Measurements from ENCODE around the gene CHD3. TPM values are rescaled to one million over a fixed set of nuclear protein-coding genes. Genes with fewer than 3 reads are reported as not detected.

Gene CHD3
- total and polyA plus RNA-seq, 4 donors = 60.9 to 112 (median 76.5) TPM

- peaks cover 0 to 16% (median 4%) of the 10 kb centered on the region in 5 donors for H3K4me1 ChIP-seq (ENCODE audit: control insufficient read depth in 5 of 5, insufficient read depth in 5 of 5, low read length in 5 of 5)
- 20 to 21% methylated on average over 45 of the region's 45 CpGs for WGBS, 2 donors
- no peaks in the 10 kb centered on the region for H3K9me3 ChIP-seq (ENCODE audit: control insufficient read depth in 4 of 4, insufficient read depth in 3 of 4, low read length in 3 of 4)
Measured at GRCh38 chr17:7922845-7923628, 34.4 kb downstream of the CHD3 start.

GRCh38 chr17:7927596-7927995 lies 39.0 kb downstream of the CHD3 start:
- DNase-seq (no peak), ATAC-seq (ENCODE audit: insufficient read depth, low FRiP score) (no peak)
- Histone ChIP-seq H3K4me3 (no peak overlapping the region), H3K36me3 (ENCODE audit: control insufficient read depth in 4 of 4, insufficient read depth in 4 of 4, low read length in 4 of 4) (peaks cover 0 to 2% (median 0%) of the 10 kb centered on the region in 4 donors), H3K9me3 (ENCODE audit: control insufficient read depth in 4 of 4, insufficient read depth in 3 of 4, low read length in 3 of 4) (no peaks in the 10 kb centered on the region), H3K9ac (ENCODE audit: insufficient read depth in 1 of 2, low read length in 2 of 2) (no peak overlapping the region), H3K4me1 (ENCODE audit: control insufficient read depth in 5 of 5, insufficient read depth in 5 of 5, low read length in 5 of 5) (peaks cover 0 to 20% (median 5%) of the 10 kb centered on the region in 5 donors), H3K27me3 (ENCODE audit: control insufficient read depth in 3 of 3, insufficient read depth in 3 of 3, low read length in 2 of 3) (no peaks in the 10 kb centered on the region), H3K27ac (ENCODE audit: low read depth in 1 of 2, low read length in 1 of 2) (no peak overlapping the region)
- TF ChIP-seq CTCF (IDR thresholded peaks at IDR 0.05; ENCODE audit: control extremely low read depth, extremely low read depth) = no peak
- 76 to 86% methylated on average over 3 of the region's 3 CpGs for WGBS, 2 donors

More at GRCh38 chr17:7922845-7923628, 34.4 kb downstream of the CHD3 start:
- ATAC-seq (ENCODE audit: insufficient read depth, low FRiP score) (peak; percentile 84), DNase-seq (peak; percentile 95 to 97 (median 96))
- H3K36me3 ChIP-seq (ENCODE audit: control insufficient read depth in 4 of 4, insufficient read depth in 4 of 4, low read length in 4 of 4) = peaks cover 0 to under 1% (median 0%) of the 10 kb centered on the region in 4 donors
- H3K9ac ChIP-seq (ENCODE audit: insufficient read depth in 1 of 2, low read length in 2 of 2) = peak overlapping the region; percentile 30 to 91
- no peaks in the 10 kb centered on the region for H3K27me3 ChIP-seq (ENCODE audit: control insufficient read depth in 3 of 3, insufficient read depth in 3 of 3, low read length in 2 of 3)
- H3K4me3 ChIP-seq = no peak overlapping the region
- peak overlapping the region in 1 of 2 donors; percentile 82 for H3K27ac ChIP-seq (ENCODE audit: low read depth in 1 of 2, low read length in 1 of 2)
- no peak for TF ChIP-seq CTCF (IDR thresholded peaks at IDR 0.05; ENCODE audit: control extremely low read depth, extremely low read depth)

GRCh38 chr17:7929158-7930023 lies 40.8 kb downstream of the CHD3 start, which contains the start of gene KCNAB3:
KCNAB3 (minus strand) TSS chr17:7929856; CDS start chr17:7929435, 421 bp downstream.
- H3K4me1 ChIP-seq (ENCODE audit: control insufficient read depth in 5 of 5, insufficient read depth in 5 of 5, low read length in 5 of 5) = peaks cover 0 to 29% (median 7%) of the 10 kb centered on the region in 5 donors
- H3K4me3 ChIP-seq = no peak within 1 kb of the TSS
- 61 to 66% methylated on average over 66 to 67 of the region's 67 CpGs for WGBS, 2 donors
- no peak for TF ChIP-seq CTCF (IDR thresholded peaks at IDR 0.05; ENCODE audit: control extremely low read depth, extremely low read depth)
- no peak within 1 kb of the TSS for H3K9ac ChIP-seq (ENCODE audit: insufficient read depth in 1 of 2, low read length in 2 of 2)
- no peaks in the 10 kb centered on the region for H3K9me3 ChIP-seq (ENCODE audit: control insufficient read depth in 4 of 4, insufficient read depth in 3 of 4, low read length in 3 of 4)
- DNase-seq (peak; percentile 80 to 87 (median 86)), ATAC-seq (ENCODE audit: insufficient read depth, low FRiP score) (no peak)
- no peak within 1 kb of the TSS for H3K27ac ChIP-seq (ENCODE audit: low read depth in 1 of 2, low read length in 1 of 2)
- no peaks in the 10 kb centered on the region for H3K27me3 ChIP-seq (ENCODE audit: control insufficient read depth in 3 of 3, insufficient read depth in 3 of 3, low read length in 2 of 3)
- H3K36me3 ChIP-seq (ENCODE audit: control insufficient read depth in 4 of 4, insufficient read depth in 4 of 4, low read length in 4 of 4) = peaks cover 0 to 4% (median 1%) of the 10 kb centered on the region in 4 donors

All from lung (tissue), 12 donors.